Measurements from ENCODE around the gene KRR1. TPM values are rescaled to one million over a fixed set of nuclear protein-coding genes. Genes with fewer than 3 reads are reported as not detected.
"Not testable (repeated sequence)": the region's sequence is repeated elsewhere in the genome, so short reads cannot be mapped to it uniquely, and the experiment has no call there.

Gene KRR1
- total RNA-seq, 1 donor from 2014 or later = 19.1 TPM

GRCh38 chr12:75525263-75525662, 13.9 kb upstream of the KRR1 start:
- peak in 1 of 2 donors; percentile 5 for DNase-seq (ENCODE audit: low read depth in 2 of 2)

DNA sequence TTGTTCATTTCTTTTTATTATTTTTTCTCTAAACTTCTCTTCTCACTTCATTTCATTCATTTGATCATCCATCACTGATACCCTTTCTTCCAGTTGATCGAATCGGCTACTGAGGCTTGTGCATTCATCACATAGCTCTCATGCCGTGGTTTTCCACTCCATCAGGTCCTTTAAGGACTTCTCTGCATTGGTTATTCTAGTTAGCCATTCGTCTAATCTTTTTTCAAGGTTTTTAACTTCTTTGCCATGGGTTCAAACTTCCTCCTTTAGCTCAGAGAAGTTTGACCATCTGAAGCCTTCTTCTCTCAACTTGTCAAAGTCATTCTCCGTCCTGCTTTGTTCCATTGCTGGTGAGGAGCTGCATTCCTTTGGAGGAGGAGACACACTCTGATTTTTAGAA, 10.7 kb upstream of the KRR1 start:
- DNase-seq (ENCODE audit: low read depth in 2 of 2) = not testable (repeated sequence)

DNA sequence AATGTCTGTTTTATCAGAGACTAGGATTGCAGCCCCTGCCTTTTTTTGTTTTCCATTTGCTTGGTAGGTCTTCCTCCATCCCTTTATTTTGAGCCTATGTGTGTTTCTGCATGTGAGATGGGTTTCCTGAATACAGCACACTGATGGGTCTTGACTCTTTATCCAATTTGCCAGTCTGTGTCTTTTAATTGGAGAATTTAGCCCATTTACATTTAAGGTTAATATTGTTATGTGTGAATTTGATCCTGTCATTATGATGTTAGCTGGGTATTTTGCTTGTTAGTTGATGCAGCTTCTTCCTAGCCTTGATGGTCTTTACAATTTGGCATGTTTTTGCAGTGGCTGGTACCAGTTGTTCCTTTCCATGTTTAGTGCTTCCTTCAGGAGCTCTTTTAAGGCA, 9.8 kb upstream of the KRR1 start:
- not testable (repeated sequence) for DNase-seq (ENCODE audit: low read depth in 2 of 2)

GRCh38 chr12:75509621-75510020, 1.8 kb downstream of the KRR1 start:
- DNase-seq (ENCODE audit: low read depth in 2 of 2) = no peak

DNA sequence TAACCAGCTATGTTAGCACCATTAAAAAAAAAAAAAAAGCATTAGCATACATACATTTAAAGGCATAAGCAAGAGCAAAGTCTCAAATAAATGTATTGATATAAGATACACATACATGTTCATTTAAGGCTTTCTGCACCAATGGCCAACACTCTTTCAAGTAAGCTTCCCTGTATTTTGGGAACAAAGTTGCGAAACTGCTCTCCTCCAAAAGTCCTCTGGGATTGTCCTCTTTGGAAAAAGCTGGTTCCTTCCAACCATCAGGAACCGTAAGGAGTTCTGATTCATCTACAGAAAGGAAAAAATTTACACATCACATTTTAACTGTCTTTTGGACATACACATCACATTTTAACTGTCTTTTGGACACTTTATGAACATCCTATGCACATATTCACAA, 3.2 kb downstream of the KRR1 start:
- DNase-seq (ENCODE audit: low read depth in 2 of 2) = no peak

GRCh38 chr12:75507086-75507485, 4.3 kb downstream of the KRR1 start:
- DNase-seq (ENCODE audit: low read depth in 2 of 2) = no peak

DNA sequence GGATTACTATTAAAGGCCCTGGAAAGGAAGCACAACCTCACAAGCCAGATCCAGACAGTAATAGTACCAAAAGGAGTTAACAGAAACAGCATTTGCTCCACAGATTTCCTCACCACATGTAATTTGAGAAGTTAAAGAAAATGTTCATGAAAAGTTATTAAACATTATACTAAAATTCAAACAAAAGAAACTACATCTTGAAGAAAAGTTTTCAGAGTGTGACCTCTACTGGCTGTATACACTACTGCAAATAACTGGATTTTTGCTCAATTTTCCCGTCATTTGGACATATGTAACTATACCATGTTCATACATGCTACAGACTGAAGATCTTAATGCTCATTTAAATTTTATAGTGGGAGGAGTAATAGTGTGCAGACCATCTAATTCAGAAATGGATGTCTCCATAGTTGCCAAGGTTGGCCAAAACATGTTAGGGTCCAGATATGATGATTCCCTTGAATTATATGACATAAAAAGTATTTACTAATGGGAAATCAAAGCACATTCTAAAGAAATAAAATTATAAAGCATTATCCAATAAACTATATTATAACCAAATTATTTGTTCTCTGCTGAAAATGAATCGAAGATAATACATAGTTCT, 5.6 kb downstream of the KRR1 start:
- peak; percentile 4 to 48 for DNase-seq (ENCODE audit: low read depth in 2 of 2)

- DNase-seq (ENCODE audit: low read depth in 2 of 2) = no peak
These were observed 7.5 kb downstream of the KRR1 start for GRCh38 chr12:75503866-75504265.

GRCh38 chr12:75503459-75503858, 8.0 kb downstream of the KRR1 start:
- DNase-seq (ENCODE audit: low read depth in 2 of 2) = no peak

DNA sequence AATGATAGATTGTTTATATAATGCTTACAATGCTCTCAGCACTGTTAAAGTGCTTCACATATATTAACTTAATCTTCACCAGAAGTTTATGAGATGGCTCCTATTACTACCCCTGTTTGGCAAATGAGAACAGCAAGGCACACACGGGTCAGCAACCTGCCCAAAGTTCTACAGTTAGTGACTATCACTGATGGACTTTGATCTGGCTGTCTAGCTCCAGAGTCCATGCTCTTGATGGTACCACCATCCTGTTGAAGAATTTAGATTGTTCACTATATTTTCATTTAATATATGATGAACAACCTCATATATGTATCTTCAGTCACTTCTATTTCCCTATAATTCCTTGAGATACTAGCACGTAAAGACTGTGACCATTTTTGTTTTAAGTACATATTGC, 20.2 kb downstream of the KRR1 start:
- DNase-seq (ENCODE audit: low read depth in 2 of 2) = no peak

- peak in 1 of 2 donors; percentile 34 for DNase-seq (ENCODE audit: low read depth in 2 of 2)
These were observed 21.7 kb downstream of the KRR1 start for GRCh38 chr12:75489613-75490210.

GRCh38 chr12:75489187-75489586, 22.2 kb downstream of the KRR1 start:
- no peak for DNase-seq (ENCODE audit: low read depth in 2 of 2)

DNA sequence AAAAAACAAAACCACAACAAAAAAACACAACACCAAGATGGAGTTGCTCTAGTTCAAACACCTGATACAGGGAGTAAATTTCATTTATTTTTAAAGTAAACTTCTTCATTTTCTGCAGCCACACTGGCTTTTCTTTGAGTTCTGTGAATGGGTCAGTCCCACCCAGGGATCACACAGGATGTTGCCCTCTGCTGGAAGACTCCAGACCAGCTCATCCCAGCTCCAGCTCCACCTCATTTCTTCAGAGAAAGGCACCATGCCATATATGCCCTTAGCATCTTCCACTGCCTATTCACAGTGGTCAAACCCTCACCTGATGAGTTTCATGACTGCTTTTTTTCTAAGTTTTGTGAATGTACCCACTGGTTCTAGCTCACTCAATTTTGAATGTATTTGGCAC, 22.9 kb downstream of the KRR1 start:
- DNase-seq (ENCODE audit: low read depth in 2 of 2) = peak in 1 of 2 donors; percentile 12

- no peak for DNase-seq (ENCODE audit: low read depth in 2 of 2)
These were observed 24.1 kb downstream of the KRR1 start for GRCh38 chr12:75487308-75487707.

- DNase-seq (ENCODE audit: low read depth in 2 of 2) = not testable (repeated sequence)
These were observed 27.0 kb downstream of the KRR1 start for GRCh38 chr12:75484450-75484849.

- no peak for DNase-seq (ENCODE audit: low read depth in 2 of 2)
These were observed 28.0 kb downstream of the KRR1 start for GRCh38 chr12:75483431-75483830.

DNA sequence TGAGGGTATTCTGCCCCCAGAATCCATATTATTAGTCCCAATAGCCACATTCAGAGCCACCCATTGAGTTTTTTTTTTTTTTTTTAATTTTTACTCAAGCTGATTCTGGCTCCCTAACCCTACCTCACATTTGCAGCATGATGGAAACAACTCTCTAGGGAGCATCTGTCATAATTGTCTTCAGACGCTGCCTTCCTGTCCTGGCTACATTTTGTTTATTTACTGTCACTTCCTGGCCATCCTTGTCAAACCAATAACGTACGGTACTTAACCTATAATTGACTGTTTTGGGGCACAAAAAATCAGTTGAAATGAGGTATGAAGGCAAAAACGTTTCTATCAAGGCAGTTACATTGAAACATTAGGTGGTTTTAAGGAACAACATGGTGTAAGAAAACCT, 28.8 kb downstream of the KRR1 start:
- peak in 1 of 2 donors; percentile 17 for DNase-seq (ENCODE audit: low read depth in 2 of 2)

- DNase-seq (ENCODE audit: low read depth in 2 of 2) = no peak
These were observed 29.6 kb downstream of the KRR1 start for GRCh38 chr12:75481774-75482173.

GRCh38 chr12:75481013-75481705, 30.2 kb downstream of the KRR1 start:
- DNase-seq (ENCODE audit: low read depth in 2 of 2) = peak in 1 of 2 donors; percentile 5

GRCh38 chr12:75480469-75480949, 30.9 kb downstream of the KRR1 start, which contains the start of gene GLIPR1:
TSS of gene GLIPR1 (plus strand) at chr12:75480755. CDS start at chr12:75480881, 126 bp downstream.
- peak; percentile 10 to 87 for DNase-seq (ENCODE audit: low read depth in 2 of 2)

- DNase-seq (ENCODE audit: low read depth in 2 of 2) = peak in 1 of 2 donors; percentile 12
These were observed 31.4 kb downstream of the KRR1 start for GRCh38 chr12:75479963-75480461.

- no peak for DNase-seq (ENCODE audit: low read depth in 2 of 2)
These were observed 33.2 kb downstream of the KRR1 start for GRCh38 chr12:75478116-75478794.

All from dermis microvascular lymphatic vessel endothelial cell (primary cell).